HUDEP-2 (cell line): ENCODE results near the gene ENTREP1.
"Not testable (repeated sequence)": the region's sequence is repeated elsewhere in the genome, so short reads cannot be mapped to it uniquely, and the experiment has no call there.

ENCODE experiments used
- DNase-seq, 76 experiments: peaks; one replicate each; lab custom pipeline; 2025; ENCODE audit not compliant: unreplicated experiment in 76 of 76; lab: John Stamatoyannopoulos, UW

ENTREP1 gene

DNA sequence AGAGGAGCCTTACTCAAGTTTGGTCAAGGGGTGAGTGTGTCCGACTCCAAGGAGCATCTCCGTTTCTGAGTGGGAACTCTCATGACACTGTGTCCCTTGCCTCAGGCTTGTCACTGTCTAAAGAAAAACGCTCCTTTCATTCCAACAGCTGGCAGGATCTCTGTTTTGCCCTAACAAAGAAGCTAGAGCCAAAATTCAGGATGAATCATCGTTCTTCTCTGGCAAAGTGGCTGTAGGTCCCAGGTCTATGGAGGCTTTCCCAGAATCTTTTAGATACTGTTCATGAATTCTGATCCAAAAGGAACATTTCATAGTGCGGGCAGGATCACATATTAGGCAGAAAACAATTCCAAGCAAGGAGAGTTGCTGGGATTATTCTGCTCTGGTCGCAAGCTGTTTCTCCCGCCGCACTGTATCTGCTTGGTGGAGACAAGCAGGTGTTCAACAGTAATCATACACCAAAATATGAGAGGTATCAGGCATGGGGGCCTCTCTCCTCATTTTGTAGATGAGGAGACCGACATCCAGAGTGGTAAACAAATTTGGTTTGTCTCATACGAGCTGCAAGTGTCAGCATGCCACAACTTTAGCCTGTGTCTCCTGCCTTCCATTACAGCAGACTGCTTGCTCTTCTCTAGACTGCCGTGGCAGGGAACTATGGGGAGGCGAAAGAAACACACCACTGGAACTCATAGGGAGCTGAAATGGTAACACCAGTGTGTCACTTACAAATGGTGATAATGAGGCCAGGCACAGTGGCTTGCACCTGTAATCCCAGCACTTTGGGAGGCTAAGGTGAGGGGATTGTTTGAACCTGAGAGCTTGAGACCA, 72.6 kb downstream of the ENTREP1 start:
- no peak for DNase-seq

DNA sequence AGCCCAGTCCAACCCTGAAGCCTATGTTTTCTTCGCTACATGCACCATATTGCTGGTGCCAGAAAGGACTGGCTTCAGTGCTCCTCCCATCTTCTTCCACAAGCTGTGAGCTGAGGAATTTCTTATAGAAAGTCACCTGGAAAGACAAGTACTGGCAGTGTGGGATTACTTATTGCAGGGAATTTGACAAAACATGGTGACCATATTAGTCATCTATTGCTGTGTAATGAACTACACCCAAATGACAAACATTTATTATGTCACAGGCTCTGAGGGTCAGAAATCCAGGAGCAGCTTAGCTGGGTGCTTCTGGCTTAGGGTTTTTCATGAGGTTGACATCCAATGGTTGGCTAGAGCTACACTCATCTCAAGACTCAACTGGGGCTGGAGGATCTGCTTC, 75.5 kb downstream of the ENTREP1 start:
- DNase-seq = no peak

DNA sequence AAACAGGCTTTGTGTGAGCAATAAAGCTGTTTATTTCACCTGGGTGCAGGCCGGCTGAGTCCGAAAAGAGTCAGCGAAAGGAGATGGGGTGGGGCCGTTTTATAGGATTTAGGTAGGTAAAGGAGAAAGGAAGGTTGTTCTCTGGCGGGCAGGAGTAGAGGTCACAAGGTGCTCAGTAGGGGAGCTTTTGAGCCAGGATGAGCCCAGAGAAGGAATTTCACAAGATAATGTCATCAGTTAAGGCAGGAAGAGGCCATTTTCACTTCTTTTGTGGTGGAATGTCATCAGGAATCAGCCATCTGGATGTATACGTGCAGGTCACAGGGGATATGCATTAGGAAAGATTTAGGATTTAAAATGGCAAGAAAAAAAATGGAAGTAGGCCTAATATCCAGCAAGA, 84.9 kb downstream of the ENTREP1 start:
- not testable (repeated sequence) for DNase-seq

DNA sequence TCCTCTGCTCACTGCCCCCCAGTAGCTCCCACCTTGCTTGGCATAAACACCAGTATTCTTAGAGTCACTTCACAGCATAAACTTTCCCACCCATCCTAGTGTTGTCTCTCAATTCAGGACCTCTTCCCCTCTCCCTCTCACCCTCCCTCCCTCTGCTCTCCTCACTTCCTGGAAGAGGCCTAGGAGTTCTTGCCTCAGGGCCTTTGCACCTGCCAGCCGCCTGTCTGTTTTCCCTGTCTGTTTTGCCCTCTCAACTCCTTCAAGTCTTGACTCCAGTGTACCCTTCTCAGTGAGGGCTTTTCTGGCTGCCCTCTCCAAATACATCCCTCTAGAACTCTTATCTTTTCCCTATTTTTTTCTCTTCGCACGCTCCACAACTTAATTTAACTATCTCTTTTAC, 86.2 kb downstream of the ENTREP1 start:
- DNase-seq = no peak

DNA sequence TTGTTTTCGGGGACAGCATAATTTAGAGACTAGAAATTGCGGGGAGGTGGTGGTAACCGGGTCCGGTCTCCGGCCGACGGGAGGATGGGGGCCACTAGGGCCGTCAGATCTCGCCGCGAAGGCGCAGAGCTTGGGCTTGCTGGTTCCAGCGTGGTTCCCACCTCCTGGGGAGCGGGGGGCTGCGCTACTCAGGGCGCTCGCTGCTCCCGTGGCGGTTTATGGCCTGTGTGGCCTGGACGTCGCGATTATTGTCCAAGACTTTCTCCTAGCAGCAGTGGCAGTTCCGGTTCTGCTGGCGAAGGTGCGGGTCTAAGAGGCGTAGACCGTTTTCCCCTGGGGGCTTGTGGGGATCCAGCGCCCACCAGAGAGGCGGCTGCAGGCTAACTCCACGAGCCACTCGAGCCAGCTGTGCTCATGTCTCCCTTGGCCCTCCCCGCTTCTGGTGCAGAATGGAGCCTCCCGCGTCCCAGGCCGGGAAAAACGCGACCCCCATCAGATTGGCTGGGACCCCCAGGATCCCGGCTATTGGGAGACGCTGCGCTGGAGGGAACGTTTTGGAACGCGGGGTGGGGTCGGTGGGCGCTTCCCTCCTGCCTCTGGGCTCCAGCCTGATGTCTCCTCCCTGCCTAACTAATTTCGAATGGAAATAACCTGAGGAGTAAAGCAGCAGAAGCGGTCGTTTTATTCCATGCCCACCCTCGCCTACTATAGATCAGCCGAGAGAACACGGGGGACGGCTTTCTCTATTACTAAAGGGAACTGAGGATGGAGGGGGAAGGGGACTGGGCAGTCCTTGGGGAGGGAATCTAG, 87.1 kb downstream of the ENTREP1 start:
- no peak for DNase-seq

DNA sequence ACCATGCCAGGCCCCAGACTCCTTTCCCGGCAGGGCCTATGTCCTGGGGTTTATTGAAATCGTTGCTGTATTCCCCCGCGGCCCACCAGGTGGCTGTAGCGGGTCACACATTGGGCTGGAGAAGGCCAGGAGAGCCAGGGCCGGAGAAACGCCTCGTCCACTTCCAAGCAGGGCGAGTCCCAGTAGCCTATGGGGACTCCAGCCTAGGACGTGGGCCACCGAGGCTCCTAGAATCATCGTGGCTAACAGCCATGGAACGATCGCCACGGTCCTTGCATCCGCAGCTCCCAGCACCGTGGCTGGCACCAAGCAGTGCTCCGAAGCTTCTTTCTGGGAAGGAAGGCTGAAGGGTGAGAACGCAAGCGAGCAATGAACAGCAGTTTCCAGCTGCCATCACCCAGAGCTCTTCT, 87.7 kb downstream of the ENTREP1 start:
- peak in 19 of 76 experiments; percentile 1 to 30 (median 10) for DNase-seq

DNA sequence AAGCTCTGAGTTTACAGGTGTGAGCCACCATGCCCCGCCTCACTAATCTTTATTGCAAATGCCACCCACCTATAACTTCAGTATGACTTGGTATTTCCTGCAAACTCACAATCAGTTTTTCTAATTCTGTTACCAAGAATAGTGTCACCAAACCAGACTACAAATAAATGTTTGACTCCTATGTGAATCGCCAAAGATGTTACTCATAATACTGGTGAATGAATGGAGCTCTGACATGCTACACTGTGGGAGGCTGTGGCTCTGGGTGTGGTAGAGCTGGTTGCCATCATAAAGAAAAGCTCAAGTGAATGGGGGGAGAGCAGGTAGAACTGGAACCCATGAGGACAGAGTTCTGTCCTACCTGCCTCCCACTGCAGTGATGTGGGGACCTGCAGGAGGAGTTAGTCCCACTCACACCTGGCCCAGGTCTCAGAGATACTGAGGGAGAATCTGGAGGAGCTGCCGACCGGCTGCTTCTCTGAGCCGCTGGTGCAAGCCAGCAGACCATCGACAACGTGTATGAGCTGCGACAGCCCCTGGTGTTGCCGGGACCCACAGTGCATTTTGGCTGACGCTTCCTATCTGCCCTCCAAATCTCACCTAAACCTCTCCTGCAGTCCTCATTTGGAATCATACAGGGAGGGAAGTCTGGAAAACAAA, 95.7 kb downstream of the ENTREP1 start:
- no peak for DNase-seq

DNA sequence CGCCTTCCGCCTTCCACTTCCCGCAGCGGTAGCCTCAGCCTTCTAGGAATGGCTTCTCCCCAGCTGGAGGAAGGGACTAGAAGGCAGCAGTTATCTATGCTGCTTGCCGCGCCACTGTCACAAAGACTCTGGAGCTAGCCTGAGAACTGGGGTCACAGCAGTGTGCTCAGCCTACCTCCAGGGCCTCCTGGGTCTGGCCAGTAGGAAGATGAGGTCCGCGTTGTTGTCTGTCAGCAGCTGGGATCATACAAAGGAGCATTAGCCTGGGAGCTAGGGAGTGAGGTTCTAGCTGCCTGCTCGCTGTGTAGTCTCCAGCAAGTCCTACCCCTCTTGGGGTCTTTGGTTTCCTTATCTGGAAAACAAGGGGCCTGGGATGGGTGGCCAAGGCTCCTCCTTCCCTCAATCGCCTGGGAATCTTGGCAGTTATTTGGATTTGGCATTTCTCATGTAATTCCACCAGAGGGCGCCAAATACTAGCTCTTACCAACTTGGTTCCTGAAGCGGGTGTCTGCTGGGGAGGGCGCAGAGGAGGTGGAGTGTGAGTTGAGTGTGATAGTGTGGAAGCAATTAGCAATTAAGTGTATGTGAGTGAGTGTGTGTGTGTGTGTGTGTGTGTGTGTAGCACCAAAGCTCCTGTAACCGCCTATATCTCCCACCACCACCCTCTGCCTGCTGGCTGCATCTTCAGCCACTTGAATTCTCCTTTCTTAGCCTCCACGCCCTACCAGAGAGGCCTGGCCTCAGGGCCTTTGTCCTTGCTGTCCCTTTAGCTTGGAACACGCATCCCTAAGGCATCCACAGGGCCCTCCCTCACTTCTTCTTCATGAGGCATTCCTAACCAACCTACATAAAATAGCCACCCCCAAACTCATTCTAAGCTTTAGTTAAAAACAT, 97.1 kb downstream of the ENTREP1 start:
- peak in 50 of 76 experiments; percentile 5 to 61 (median 30) for DNase-seq

DNA sequence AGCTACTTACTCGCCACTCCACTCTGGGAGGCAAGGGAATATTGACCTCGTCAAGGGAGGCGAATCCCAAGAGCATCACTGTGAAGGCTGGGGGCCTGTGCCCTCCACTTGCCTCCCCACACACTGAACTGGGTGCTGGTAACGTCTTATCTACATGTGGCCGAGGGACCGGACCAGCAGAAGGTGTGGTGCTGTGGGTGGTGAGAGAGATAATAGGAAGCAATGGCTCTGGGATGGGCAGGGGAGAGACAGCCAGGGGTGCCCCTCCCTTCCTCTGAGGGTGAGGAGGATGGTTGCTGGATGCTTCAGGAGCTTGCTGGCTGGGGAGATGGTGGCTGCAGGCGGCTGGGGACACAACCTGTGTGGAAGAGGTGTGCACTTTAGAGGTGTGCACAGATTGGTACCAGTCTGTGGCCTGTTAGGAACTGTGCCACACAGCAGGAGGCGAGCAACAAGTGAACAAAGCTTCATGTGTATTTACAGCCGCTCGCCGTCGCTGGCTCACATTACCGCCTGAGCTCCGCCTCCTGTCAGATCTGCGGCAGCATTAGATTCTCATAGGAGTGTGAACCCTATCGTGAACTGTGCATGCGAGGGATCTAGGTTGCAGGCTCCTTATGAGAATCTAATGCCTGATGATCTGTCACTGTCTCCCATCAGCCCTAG, 100.3 kb downstream of the ENTREP1 start:
- DNase-seq = peak in 36 of 76 experiments; percentile 3 to 64 (median 22)

DNA sequence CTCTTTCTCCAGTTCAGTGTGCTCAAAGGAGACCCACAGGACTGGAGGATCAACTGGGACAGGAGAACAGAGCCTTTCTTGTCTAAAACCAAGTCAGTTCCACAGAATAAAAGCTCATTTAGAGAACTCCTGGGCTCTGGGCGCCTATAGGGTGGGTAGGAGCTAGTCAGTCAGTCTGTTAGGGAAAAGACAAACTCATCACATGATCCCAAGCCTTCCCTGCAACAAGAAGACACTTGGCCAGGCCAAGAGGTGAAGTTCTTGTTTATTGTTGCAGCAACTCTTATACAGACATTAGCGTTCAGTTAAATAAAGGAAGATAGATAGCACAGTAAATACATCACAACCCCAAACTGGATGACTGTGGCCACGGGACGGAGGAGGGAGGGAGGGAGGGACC, 102.3 kb downstream of the ENTREP1 start:
- no peak for DNase-seq

DNA sequence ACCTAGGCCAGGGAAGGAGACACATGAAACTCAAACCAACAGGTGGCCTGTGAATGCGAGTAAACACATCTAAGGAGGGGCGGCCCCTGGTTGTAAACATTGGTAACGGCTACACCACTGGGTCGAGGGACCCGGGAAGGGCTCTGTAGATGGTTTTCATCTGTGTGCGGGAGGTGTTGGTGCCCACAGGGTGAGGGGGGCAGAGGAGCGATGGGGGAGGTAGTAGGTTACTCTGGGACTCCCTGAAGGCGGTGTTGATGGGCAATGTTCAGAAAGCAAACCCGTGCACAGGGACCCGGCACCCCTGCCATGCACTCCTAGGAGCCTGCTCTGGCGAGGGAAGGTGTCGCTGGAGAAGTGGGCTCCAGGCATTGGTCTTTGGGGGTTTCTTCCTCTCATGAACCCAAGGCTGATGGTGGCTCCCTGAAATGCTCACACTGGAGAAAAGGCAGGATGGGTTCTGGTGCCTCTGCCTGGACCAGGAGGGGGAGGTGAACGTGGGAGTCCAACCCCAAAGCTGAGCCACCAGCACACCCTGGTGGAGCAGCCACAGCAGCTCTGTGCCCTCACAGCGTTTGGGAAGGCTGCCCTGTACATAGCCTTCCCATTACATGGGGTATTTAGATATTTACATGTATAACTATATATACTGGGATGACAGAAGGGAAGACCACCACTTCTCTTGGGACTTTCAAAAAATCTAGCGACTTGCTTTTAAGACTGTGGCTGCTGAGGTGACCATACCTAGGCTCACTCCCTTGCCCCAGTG, 103.2 kb downstream of the ENTREP1 start:
- DNase-seq = no peak

DNA sequence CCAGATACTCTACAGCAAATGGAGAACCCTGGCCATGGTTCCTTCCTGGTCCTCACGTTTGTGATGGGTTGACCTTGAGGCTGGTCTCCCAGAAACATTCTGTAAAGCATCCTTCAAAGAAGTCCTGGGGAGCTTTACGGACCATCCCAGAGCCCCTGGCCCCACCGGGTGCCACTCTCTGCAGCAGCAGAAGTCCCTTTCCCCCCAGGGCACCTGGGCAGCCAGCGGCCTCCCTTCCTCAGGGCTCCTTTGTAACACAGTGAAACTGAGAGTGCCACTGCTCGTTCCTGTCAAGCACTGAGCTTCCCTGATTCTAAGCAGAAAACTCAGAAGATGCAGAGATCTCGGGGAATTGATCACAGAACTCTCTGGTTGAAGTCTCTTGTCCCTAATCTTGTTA, 104.3 kb downstream of the ENTREP1 start:
- no peak for DNase-seq

DNA sequence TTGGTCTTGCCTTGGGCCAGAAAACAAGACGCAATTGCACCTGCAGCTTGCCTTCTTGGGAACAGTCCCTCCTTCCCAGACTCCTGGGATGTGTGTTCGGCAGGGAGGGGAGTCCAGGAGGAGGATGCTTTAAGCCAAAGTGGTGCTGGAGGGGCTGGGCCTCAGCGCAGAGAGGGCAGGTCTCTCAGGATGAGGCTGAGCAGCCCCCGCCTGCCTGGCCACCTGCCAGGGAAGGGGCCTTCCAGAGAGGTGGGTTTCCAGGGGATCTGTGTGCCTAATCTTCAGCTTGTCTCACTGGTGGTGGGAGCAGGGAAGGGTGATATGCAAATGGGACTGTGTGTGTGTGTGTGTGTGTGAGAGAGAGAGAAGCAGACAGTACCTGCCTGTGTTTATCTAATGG, 105.2 kb downstream of the ENTREP1 start:
- DNase-seq = no peak

DNA sequence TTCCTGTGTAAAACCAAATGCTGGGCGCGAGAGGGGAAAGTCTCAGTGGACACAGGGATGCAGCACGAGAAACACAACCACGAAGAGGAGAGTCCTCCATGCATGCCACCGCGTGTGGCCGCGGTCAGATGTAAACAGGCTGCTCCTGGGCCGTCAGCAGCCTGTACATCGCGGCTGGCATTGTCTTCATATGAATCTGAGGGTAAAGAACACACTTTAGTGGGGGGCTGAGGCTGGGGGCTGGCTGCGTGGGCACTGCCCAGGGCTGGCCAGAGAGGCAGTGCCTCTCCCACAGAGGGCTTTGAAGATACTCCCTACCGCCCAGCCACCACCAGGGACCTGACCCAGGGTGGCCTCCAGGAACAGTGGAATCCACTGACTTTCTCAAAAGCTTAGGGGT, 106.2 kb downstream of the ENTREP1 start:
- no peak for DNase-seq

DNA sequence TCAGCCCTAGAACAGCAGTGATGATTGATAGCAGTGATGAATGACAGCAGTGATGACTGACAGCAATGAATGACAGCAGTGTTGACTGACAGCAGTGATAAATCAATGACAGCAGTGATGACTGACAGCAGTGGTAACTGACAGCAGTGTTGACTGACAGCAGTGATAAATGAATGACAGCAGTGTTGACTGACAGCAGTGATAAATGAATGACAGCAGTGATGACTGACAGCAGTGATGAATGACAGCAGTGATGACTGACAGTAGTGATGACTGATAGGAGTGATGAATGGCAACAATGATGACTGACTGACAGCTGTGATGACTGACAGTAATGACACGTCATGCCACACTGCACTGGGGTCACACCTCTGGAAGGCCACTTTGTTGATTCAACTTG, 106.8 kb downstream of the ENTREP1 start:
- no peak for DNase-seq

DNA sequence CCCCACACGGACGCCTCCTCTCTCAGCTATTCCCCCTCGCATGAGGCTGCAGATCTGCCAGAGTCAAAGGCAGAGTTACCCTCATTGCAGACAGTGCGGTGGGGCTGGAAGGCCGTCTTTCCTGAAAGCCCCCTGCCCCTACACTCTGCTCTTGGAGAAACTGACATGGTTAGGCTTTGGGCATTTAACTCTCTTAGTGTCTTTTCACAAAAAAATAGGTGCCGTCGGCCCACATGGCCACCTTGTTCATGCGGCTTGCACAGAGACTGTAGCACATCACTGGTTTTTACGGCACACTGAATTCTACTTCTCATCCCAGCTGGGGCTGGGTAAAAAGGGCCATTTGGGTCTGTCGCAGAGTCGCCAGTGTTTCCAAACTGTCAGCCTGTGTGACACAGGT, 107.6 kb downstream of the ENTREP1 start:
- DNase-seq = no peak

DNA sequence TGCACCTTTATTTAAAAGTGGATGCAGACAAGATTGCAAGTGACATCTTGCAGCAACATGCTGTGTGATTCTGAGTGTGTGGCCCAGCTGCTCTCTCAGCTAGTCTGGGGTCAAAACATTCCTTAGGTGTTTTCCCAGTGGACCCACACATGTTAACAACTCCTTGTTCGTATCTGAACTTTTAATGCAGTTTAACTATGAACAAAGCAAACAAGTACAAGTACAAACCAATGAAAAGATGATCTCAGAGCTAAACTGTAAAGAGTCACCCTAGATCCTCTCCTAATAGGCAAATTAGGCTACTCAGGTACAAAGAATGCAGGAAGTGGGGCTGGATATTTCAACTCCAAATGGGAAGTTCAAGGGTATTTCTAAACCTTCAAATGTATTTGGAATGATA, 108.4 kb downstream of the ENTREP1 start:
- DNase-seq = no peak

DNA sequence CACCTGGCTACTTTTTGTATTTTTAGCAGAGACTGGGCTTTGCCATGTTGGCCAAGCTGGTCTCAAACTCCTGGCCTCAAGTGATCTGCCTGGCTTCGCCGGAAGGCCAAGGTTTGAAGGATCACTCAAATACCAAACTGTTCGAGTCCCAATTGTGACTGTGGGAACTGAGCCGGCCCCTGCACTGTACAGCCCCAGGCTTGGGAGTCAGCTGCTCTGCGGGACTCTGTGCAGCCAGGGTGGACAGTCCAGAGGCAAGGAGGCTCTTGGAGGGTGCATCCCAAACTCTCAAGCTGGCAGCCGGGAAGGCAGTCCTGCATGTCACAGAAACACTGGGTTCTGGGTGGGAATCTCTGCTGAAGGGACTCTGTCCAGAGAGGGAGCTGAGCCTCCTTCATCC, 109.0 kb downstream of the ENTREP1 start:
- DNase-seq = no peak

DNA sequence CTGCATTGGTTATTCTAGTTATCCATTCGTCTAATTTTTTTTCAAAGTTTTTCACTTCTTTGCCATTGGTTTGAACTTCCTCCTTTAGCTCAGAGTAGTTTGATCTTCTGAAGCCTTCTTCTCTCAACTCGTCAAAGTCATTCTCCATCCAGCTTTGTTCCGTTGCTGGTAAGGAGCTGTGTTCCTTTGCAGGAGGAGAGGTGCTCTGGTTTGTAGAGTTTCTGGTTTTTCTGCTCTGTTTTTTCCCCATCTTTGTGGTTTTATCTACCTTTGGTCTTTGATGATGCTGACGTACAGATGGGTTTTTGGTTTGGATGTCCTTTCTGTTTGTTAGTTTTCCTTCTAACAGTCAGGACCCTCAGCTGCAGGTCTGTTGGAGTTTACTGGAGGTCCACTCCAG, 114.6 kb downstream of the ENTREP1 start:
- DNase-seq = not testable (repeated sequence)
